Measurements from ENCODE around the gene KCTD19. TPM values are rescaled to one million over a fixed set of nuclear protein-coding genes. Genes with fewer than 3 reads are reported as not detected.

Gene KCTD19
- total RNA-seq, 4 donors from 2014 or later, result 0.09 TPM; not detected in 3

DNA sequence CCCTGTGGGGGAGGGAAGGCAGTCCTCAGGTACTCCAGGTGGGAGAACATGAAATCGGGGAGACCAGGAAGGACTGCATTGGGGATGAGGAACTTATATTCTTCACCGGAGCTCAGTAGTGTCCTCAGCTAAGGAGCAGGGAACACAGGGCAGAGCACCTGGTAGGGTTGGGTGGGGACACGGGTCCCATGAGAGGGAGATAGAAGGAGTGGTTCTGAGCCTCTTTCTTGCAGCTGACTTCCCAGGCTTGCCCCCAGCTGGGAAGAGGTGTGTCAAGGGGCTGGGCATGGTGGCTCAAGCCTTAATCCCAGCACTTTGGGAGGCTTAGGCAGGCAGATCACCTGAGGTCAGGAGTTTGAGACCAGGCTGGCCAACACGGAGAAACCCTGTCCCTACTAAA is 81.4 kb downstream of the KCTD19 start:
- Histone ChIP-seq H3K36me3 (no peaks in the 10 kb centered on the region), H3K4me1 (peaks cover 40 to 93% (median 59%) of the 10 kb centered on the region in 3 donors), H3K9me3 (no peaks in the 10 kb centered on the region), H3K27me3 (peaks cover 0 to 25% (median 2%) of the 10 kb centered on the region in 4 donors), H3K27ac (peak overlapping the region; percentile 81 to 95 (median 84)), H3K4me3 (peak overlapping the region in 2 of 4 donors; percentile 58 to 76)
- no peak for DNase-seq
- intact Hi-C loops (cut with DNase I), result no loop called here
- TF ChIP-seq, protein P1, sequence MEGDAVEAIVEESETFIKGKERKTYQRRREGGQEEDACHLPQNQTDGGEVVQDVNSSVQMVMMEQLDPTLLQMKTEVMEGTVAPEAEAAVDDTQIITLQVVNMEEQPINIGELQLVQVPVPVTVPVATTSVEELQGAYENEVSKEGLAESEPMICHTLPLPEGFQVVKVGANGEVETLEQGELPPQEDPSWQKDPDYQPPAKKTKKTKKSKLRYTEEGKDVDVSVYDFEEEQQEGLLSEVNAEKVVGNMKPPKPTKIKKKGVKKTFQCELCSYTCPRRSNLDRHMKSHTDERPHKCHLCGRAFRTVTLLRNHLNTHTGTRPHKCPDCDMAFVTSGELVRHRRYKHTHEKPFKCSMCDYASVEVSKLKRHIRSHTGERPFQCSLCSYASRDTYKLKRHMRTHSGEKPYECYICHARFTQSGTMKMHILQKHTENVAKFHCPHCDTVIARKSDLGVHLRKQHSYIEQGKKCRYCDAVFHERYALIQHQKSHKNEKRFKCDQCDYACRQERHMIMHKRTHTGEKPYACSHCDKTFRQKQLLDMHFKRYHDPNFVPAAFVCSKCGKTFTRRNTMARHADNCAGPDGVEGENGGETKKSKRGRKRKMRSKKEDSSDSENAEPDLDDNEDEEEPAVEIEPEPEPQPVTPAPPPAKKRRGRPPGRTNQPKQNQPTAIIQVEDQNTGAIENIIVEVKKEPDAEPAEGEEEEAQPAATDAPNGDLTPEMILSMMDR (IDR thresholded peaks at IDR 0.05), result no peak
- TF ChIP-seq POLR2A (IDR thresholded peaks at IDR 0.05), result no peak
- 74% methylated on average over 3 of the region's 4 CpGs; no CpG with 5 or more reads in 1 of the 2 donors for WGBS, 2 donors

DNA sequence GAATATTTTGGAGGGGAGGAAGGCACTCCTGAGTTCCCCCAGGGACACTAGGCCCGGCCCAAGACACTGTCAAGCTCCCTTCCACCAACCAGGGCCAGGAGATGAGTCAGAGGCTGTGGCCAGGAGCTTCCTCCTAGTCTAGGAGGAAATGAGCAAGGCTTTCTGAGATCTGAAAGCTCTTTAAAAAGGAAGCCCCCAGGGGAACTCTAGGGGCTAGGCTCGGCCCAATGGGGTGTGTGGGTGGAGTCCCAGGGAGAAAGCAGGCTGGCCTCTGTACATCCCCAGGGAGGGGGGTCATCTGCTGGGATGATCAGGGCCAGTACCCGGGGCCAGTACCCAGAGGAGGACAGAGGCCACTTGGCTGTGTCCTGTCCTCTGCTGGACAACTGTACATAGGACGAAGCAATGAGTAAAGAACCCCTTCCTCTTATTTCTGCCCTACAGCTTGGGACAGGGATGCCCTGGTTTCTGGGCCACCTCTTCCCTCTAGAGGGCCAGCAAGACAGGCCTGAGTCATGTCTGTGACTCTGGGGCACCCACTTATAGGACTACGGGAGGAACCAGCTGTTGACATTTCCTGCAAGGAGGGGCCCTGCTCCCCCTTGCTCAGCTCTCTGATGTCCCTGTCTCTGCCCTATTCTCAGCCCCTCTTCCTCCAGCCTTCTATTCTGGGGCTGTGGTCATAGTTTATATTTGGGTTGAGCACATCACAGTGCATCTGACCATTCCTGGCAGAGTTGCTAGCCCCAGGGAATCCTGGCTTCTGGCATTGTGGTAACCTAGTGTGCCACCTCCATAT is 82.0 kb downstream of the KCTD19 start:
- H3K27ac ChIP-seq, result peak overlapping the region; percentile 81 to 95 (median 84)
- TF ChIP-seq, protein P1 (IDR thresholded peaks at IDR 0.05), result peak in 1 of 6 experiments; percentile 26
- peak in 1 of 4 donors; percentile 12 for TF ChIP-seq POLR2A (IDR thresholded peaks at IDR 0.05)
- peaks cover 0 to 1% (median 0%) of the 10 kb centered on the region in 3 donors for H3K36me3 ChIP-seq
- no peaks in the 10 kb centered on the region for H3K9me3 ChIP-seq
- DNase-seq, result peak; percentile 40
- 18 to 27% methylated on average over 4 of the region's 5 CpGs for WGBS, 2 donors
- peak overlapping the region in 2 of 4 donors; percentile 58 to 76 for H3K4me3 ChIP-seq
- peaks cover 0 to 19% (median 2%) of the 10 kb centered on the region in 4 donors for H3K27me3 ChIP-seq
- intact Hi-C loops (cut with DNase I), result no loop called here
- peaks cover 40 to 92% (median 59%) of the 10 kb centered on the region in 3 donors for H3K4me1 ChIP-seq

DNA sequence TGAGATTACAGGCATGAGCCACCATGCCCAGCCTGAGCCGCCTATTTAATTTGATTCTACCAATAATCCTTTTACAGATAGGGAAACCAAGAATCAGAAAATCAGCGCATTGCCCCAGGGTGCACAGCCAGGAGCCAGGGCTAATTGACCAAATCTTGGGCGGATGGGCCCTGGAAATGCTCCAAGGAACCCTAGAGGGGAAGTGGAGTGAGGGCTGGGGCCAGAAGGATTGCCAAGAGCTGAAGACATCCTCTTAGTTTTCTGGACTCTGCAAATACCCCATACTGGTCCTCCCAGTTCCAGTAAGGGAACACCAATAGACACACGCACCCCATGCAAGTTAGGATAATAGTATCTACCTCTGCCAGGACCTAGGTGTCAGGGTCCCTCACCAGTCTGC is 83.1 kb downstream of the KCTD19 start:
- Histone ChIP-seq H3K36me3 (peaks cover 0 to 12% (median 4%) of the 10 kb centered on the region in 3 donors), H3K4me3 (no peak overlapping the region), H3K4me1 (peaks cover 30 to 80% (median 54%) of the 10 kb centered on the region in 3 donors), H3K27ac (peak overlapping the region; percentile 81 to 95 (median 84)), H3K27me3 (peaks cover 0 to 8% (median 0%) of the 10 kb centered on the region in 4 donors), H3K9me3 (no peaks in the 10 kb centered on the region)
- TF ChIP-seq, protein P1 (IDR thresholded peaks at IDR 0.05), result no peak
- no peak for TF ChIP-seq POLR2A (IDR thresholded peaks at IDR 0.05)
- DNase-seq, result no peak
- 76 to 80% methylated on average over 4 of the region's 4 CpGs for WGBS, 2 donors
- intact Hi-C loops (cut with DNase I), result no loop called here

DNA sequence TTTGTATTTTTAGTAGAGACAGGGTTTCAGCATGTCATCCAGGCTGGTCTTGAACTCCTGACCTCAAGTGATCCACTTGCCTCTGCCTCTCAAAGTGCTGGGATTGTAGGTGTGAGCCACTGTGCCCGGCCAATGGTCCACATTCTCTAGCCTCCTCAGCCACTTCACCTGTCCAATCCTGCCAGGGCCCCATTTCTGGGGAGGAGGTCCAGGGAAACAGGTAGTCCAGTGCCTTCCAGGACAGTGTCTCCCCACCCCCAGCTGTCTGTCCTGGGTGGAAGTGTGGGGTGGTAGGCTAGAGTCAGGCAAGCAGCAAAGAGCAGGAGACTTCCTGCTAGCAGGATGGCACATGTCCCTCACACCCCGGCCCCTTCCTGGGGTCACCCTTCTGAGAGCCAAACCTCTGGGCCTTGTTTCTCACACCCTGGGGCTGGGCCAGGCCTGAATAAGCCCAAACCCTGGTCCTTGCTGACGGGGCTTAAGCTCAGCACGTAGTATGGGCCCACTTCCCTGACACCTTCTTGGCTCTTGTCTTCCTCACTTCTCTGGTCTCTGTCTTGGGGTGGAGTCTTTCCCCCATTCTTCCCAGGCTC is 84.3 kb downstream of the KCTD19 start:
- Histone ChIP-seq H3K27me3 (no peaks in the 10 kb centered on the region), H3K4me3 (no peak overlapping the region), H3K4me1 (peaks cover 21 to 70% (median 45%) of the 10 kb centered on the region in 3 donors), H3K9me3 (no peaks in the 10 kb centered on the region), H3K27ac (peak overlapping the region in 3 of 4 donors; percentile 32 to 70 (median 45)), H3K36me3 (peaks cover 9 to 25% (median 12%) of the 10 kb centered on the region in 3 donors)
- 76 to 83% methylated on average over 3 to 4 of the region's 4 CpGs for WGBS, 2 donors
- no peak for TF ChIP-seq POLR2A (IDR thresholded peaks at IDR 0.05)
- TF ChIP-seq, protein P1 (IDR thresholded peaks at IDR 0.05), result no peak
- intact Hi-C loops (cut with DNase I), result no loop called here
- DNase-seq, result no peak

All from esophagus squamous epithelium (tissue), 5 donors.